Measurements from ENCODE around the gene RNF215. TPM values are rescaled to one million over a fixed set of nuclear protein-coding genes. Genes with fewer than 3 reads are reported as not detected.

The RNF215 gene
- total and polyA plus RNA-seq, 7 experiments from 2014 or later = 0.08 to 10.8 (median 4.9) TPM

DNA sequence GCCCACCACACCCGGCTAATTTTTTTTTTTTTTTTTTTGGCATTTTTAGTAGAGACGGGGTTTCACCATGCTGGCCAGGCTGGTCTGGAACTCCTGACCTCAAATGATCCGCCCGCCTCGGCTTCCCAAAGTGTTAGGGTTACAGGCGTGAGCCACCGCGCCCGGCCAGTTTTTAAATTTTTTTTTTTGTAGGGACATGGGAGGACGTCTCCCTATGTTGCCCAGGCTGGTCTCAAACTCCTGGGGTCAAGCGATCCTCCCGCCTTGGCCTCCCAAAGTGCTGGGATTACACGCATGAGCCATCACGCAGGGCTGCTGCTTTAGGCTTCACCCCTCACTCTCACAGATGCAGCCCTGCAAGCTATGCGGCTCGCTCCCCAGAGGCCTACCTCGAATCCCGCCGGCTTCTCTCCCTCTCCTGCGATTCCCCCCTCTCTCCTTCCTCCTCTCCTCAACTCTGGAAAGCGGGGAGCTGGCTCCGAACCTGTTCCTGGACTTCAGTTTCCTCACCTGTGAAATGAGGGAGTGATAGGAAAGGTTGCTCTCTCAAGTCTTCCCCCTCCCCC is 29.5 kb downstream of the RNF215 start:
- H3K36me3 ChIP-seq (ENCODE audit: control insufficient read depth in 2 of 3, insufficient read depth in 3 of 3, low read length in 3 of 3) = peaks cover 0 to 19% (median 4%) of the 10 kb centered on the region in 3 experiments
- ChIA-PET POLR2A (interaction anchor here (0.7 to 7.9 kb wide), 7 partner anchors 22 to 123 kb away, joined by 3 to 87 read pairs (median 8); partner anchors contain the start of genes CASTOR1 and TBC1D10A), CTCF (interaction anchor here (3.1 kb wide), 1 partner anchor 70 kb away, joined by 18 read pairs; the partner anchor contains the start of gene CASTOR1)
- intact Hi-C loops (cut with micrococcal nuclease) = loop anchor here in 1 of 2 donors (2.0 kb wide), 1 partner anchor 235 kb away; no protein-coding TSS in a partner anchor
- H3K4me3 ChIP-seq (ENCODE audit: low read length) = no peak overlapping the region
- H3K4me1 ChIP-seq (ENCODE audit: control insufficient read depth in 2 of 2, insufficient read depth in 2 of 2, low read length in 2 of 2) = peaks cover 27 to 31% of the 10 kb centered on the region in 2 donors
- Mint-ChIP-seq H3K4me1 (peaks cover 33 to 51% (median 45%) of the 10 kb centered on the region in 7 donors), H3K27ac (peak overlapping the region; percentile 86 to 99 (median 95)), H3K27me3 (peaks cover 0 to 6% (median 0%) of the 10 kb centered on the region in 5 donors), H3K4me3 (peak overlapping the region; percentile 92 to 99 (median 95)), H3K9me3 (peaks cover 0 to 2% (median 0%) of the 10 kb centered on the region in 11 donors), H3K36me3 (peaks cover 6 to 11% (median 8%) of the 10 kb centered on the region in 5 donors)
- DNase-seq (no peak), ATAC-seq (no peak)
- H3K27ac ChIP-seq (ENCODE audit: low read depth, low read length) = no peak overlapping the region
- no peaks in the 10 kb centered on the region for H3K9me3 ChIP-seq (ENCODE audit: control insufficient read depth in 2 of 3, low read length in 3 of 3)
- H3K27me3 ChIP-seq (ENCODE audit: control insufficient read depth in 2 of 2, insufficient read depth in 2 of 2, low read length in 2 of 2) = no peaks in the 10 kb centered on the region

- Histone ChIP-seq H3K36me3 (ENCODE audit: control insufficient read depth in 2 of 3, insufficient read depth in 3 of 3, low read length in 3 of 3) (peaks cover 3 to 24% (median 9%) of the 10 kb centered on the region in 3 experiments), H3K4me3 (ENCODE audit: low read length) (peak overlapping the region; percentile 94), H3K27ac (ENCODE audit: low read depth, low read length) (peak overlapping the region; percentile 100), H3K9me3 (ENCODE audit: control insufficient read depth in 2 of 3, low read length in 3 of 3) (no peaks in the 10 kb centered on the region), H3K4me1 (ENCODE audit: control insufficient read depth in 2 of 2, insufficient read depth in 2 of 2, low read length in 2 of 2) (peaks cover 32 to 36% of the 10 kb centered on the region in 2 donors), H3K27me3 (ENCODE audit: control insufficient read depth in 2 of 2, insufficient read depth in 2 of 2, low read length in 2 of 2) (no peaks in the 10 kb centered on the region)
- ATAC-seq (peak; percentile 5), DNase-seq (peak in 4 of 9 donors; percentile 34 to 53 (median 48))
- Mint-ChIP-seq H3K36me3 (peaks cover 8 to 15% (median 9%) of the 10 kb centered on the region in 5 donors), H3K4me3 (peak overlapping the region; percentile 92 to 99 (median 95)), H3K27ac (peak overlapping the region; percentile 86 to 99 (median 95)), H3K9me3 (peaks cover 0 to 2% (median 0%) of the 10 kb centered on the region in 11 donors), H3K4me1 (peaks cover 33 to 56% (median 49%) of the 10 kb centered on the region in 7 donors), H3K27me3 (peaks cover 0 to 6% (median 0%) of the 10 kb centered on the region in 5 donors)
- intact Hi-C loops (cut with micrococcal nuclease) = loop anchor here in 1 of 2 donors (2.0 kb wide), 1 partner anchor 236 kb away; no protein-coding TSS in a partner anchor
- CTCF ChIA-PET = interaction anchor here (0.9 to 3.1 kb wide), 3 partner anchors 27 to 69 kb away, joined by 3 to 18 read pairs (median 3); partner anchors contain the start of gene CASTOR1
- POLR2A ChIA-PET = interaction anchor here (0.6 to 7.9 kb wide), 19 partner anchors 22 to 519 kb away, joined by 3 to 87 read pairs (median 6); partner anchors contain the start of genes ASCC2, CASTOR1, RNF215 and SEC14L2
These were observed 30.0 kb downstream of the RNF215 start for GRCh38 chr22:30357236-30357570.

DNA sequence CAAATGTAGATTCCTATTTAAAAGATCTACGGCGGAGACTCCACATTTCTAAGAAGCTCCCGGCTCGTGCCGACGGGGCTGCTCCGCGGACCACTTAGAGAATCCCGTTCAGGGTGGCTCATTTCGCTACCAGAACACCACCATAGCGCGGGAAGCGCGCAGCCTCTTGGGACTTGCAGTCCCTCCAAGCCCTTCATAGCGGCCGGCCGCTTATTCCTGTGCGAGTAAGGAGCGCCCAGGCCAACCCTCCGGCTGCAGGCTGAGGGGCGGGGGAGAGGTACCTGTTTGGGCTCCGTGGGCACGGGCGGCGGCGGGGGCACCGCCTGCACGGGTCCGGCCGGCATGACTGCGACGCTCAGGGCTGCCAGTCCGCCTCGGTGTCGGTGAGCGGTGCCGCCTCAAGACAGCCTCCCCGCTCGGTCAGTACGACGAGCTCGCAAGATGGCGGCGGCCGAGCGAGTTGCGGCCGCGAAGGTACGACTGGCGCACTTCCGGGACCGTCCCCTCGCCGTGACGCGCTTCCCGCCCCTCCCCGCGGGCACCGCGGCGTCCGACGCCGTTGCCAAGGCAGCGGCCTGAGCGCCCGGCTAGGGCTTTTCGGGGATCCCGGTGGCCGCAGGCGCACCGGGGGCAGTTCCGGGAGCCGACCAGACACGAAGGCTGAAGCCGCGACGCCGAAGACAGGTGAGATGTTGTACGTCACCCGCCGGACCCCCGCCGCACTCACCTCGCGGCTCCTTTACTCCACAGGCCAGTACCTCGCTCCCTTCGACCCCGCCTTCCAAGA is 30.6 kb downstream of the RNF215 start, which contains the start of the genes CCDC157 and SF3A1:
CCDC157 (plus strand) TSS at position 559 of the 787 bp plus-strand sequence. CDS start 8,994 bp downstream, outside the sequence.
SF3A1 (minus strand) TSS at position 446 of the 787 bp plus-strand sequence; CDS start at position 344, 102 bp downstream.
- Histone ChIP-seq H3K27me3 (ENCODE audit: control insufficient read depth in 2 of 2, insufficient read depth in 2 of 2, low read length in 2 of 2) (no peaks in the 10 kb centered on the region), H3K4me3 (ENCODE audit: low read length) (peak within 1 kb of the TSS; percentile 94), H3K4me1 (ENCODE audit: control insufficient read depth in 2 of 2, insufficient read depth in 2 of 2, low read length in 2 of 2) (peaks cover 32 to 37% of the 10 kb centered on the region in 2 donors), H3K9me3 (ENCODE audit: control insufficient read depth in 2 of 3, low read length in 3 of 3) (no peaks in the 10 kb centered on the region), H3K36me3 (ENCODE audit: control insufficient read depth in 2 of 3, insufficient read depth in 3 of 3, low read length in 3 of 3) (peaks cover 7 to 30% (median 14%) of the 10 kb centered on the region in 3 experiments), H3K27ac (ENCODE audit: low read depth, low read length) (peak within 1 kb of the TSS; percentile 100)
- intact Hi-C loops (cut with micrococcal nuclease) = loop anchor here (1.0 to 2.0 kb wide), 11 partner anchors 29 to 753 kb away; partner anchors contain the start of genes CASTOR1 (in 2 of the 2), OSM (in 2 of the 2), RNF215 (in 2 of the 2) and NF2 (in 1 of the 2)
- Mint-ChIP-seq H3K36me3 (peaks cover 8 to 18% (median 9%) of the 10 kb centered on the region in 5 donors), H3K27me3 (peaks cover 0 to 6% (median 0%) of the 10 kb centered on the region in 5 donors), H3K27ac (peak within 1 kb of the TSS; percentile 86 to 99 (median 95)), H3K9me3 (peaks cover 0 to 2% (median 0%) of the 10 kb centered on the region in 11 donors), H3K4me3 (peak within 1 kb of the TSS; percentile 92 to 99 (median 95)), H3K4me1 (peaks cover 35 to 62% (median 54%) of the 10 kb centered on the region in 7 donors)
- ATAC-seq (peak; percentile 94), DNase-seq (peak; percentile 78 to 90 (median 86))
- POLR2A ChIA-PET = interaction anchor here (0.6 to 7.9 kb wide), 22 partner anchors 10 to 518 kb away, joined by 3 to 87 read pairs (median 6); partner anchors contain the start of genes ASCC2, CASTOR1, RNF215 and SEC14L2
- CTCF ChIA-PET = interaction anchor here (0.9 to 3.1 kb wide), 5 partner anchors 26 to 70 kb away, joined by 3 to 18 read pairs (median 3); partner anchors contain the start of gene CASTOR1

DNA sequence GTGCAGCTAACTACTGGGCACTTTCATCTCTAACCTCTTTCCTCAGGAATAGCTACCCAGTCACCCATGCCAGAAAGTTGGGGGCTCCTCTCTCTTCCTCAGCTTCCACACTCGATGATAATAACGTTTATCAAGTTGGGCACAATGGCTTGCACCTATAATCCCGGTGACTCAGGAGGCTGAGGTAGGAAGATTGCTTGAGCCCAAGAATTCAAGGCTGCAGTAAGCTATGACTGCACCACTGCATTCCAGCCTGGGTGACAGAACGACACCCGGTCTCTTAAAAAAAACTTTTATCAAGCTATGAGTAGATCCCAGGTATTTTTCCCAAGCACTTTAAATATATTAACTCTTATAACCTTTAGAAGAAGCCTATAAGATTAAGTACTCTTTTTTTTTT is 32.6 kb downstream of the RNF215 start:
- Mint-ChIP-seq H3K9me3 (peaks cover 0 to 2% (median 0%) of the 10 kb centered on the region in 11 donors), H3K4me1 (peaks cover 47 to 81% (median 68%) of the 10 kb centered on the region in 7 donors), H3K36me3 (peaks cover 9 to 29% (median 21%) of the 10 kb centered on the region in 5 donors), H3K27ac (peak overlapping the region in 8 of 9 donors; percentile 8 to 98 (median 74)), H3K27me3 (peaks cover 0 to 6% (median 0%) of the 10 kb centered on the region in 5 donors), H3K4me3 (peak overlapping the region; percentile 39 to 99 (median 94))
- intact Hi-C loops (cut with micrococcal nuclease) = no loop called here
- Histone ChIP-seq H3K27ac (ENCODE audit: low read depth, low read length) (peak overlapping the region; percentile 100), H3K9me3 (ENCODE audit: control insufficient read depth in 2 of 3, low read length in 3 of 3) (no peaks in the 10 kb centered on the region), H3K36me3 (ENCODE audit: control insufficient read depth in 2 of 3, insufficient read depth in 3 of 3, low read length in 3 of 3) (peaks cover 7 to 50% (median 19%) of the 10 kb centered on the region in 3 experiments), H3K4me1 (ENCODE audit: control insufficient read depth in 2 of 2, insufficient read depth in 2 of 2, low read length in 2 of 2) (peaks cover 32 to 37% of the 10 kb centered on the region in 2 donors), H3K27me3 (ENCODE audit: control insufficient read depth in 2 of 2, insufficient read depth in 2 of 2, low read length in 2 of 2) (no peaks in the 10 kb centered on the region), H3K4me3 (ENCODE audit: low read length) (peak overlapping the region; percentile 94)
- DNase-seq (no peak), ATAC-seq (no peak)
- CTCF ChIA-PET = interaction anchor here (0.8 to 2.1 kb wide), 5 partner anchors 21 to 67 kb away, joined by 3 to 7 read pairs (median 3); partner anchors contain the start of gene CASTOR1
- POLR2A ChIA-PET = interaction anchor here (0.6 to 7.9 kb wide), 8 partner anchors 14 to 64 kb away, joined by 3 to 87 read pairs (median 4); partner anchors contain the start of gene CASTOR1

GRCh38 chr22:30351226-30351625 is 36.0 kb downstream of the RNF215 start:
- no peak overlapping the region for H3K27ac ChIP-seq (ENCODE audit: low read depth, low read length)
- ChIA-PET POLR2A (interaction anchor here (2.3 kb wide), 1 partner anchor 11 kb away, joined by 11 read pairs; no protein-coding TSS in a partner anchor), CTCF (no interaction called here)
- peak overlapping the region in 5 of 10 donors; percentile 7 to 48 (median 34) for H3K4me3 Mint-ChIP-seq
- H3K27ac Mint-ChIP-seq = peak overlapping the region in 3 of 9 donors; percentile 59 to 86 (median 76)
- DNase-seq (no peak), ATAC-seq (no peak)
- H3K4me1 Mint-ChIP-seq = peaks cover 56 to 93% (median 70%) of the 10 kb centered on the region in 7 donors
- peaks cover 0 to 2% (median 0%) of the 10 kb centered on the region in 11 donors for H3K9me3 Mint-ChIP-seq
- H3K4me1 ChIP-seq (ENCODE audit: control insufficient read depth in 2 of 2, insufficient read depth in 2 of 2, low read length in 2 of 2) = peaks cover 42 to 49% of the 10 kb centered on the region in 2 donors
- H3K27me3 Mint-ChIP-seq = no peaks in the 10 kb centered on the region
- H3K4me3 ChIP-seq (ENCODE audit: low read length) = no peak overlapping the region
- no peaks in the 10 kb centered on the region for H3K27me3 ChIP-seq (ENCODE audit: control insufficient read depth in 2 of 2, insufficient read depth in 2 of 2, low read length in 2 of 2)
- H3K36me3 ChIP-seq (ENCODE audit: control insufficient read depth in 2 of 3, insufficient read depth in 3 of 3, low read length in 3 of 3) = peaks cover 17 to 76% (median 32%) of the 10 kb centered on the region in 3 experiments
- no peaks in the 10 kb centered on the region for H3K9me3 ChIP-seq (ENCODE audit: control insufficient read depth in 2 of 3, low read length in 3 of 3)
- H3K36me3 Mint-ChIP-seq = peaks cover 9 to 35% (median 28%) of the 10 kb centered on the region in 5 donors
- intact Hi-C loops (cut with micrococcal nuclease) = no loop called here

Measured in naive thymus-derived CD4-positive, alpha-beta T cell (primary cell).